B cell (primary cell): Measurements from ENCODE around the gene SFTPD.
"Not testable (repeated sequence)": the region's sequence is repeated elsewhere in the genome, so short reads cannot be mapped to it uniquely, and the experiment has no call there.

Source experiments
- CTCF ChIP-seq: fragments of 200-600 bp; IDR thresholded peaks from one replicate; pipeline ENCODE4 v1.8.0; 2022; ENCODE audit warnings: antibody characterized with exemption, mild to moderate bottlenecking
- EZH2 ChIP-seq: IDR thresholded peaks from 2 replicates; pipeline ENCODE4 v1.6.1; 2012; ENCODE audit warnings: borderline replicate concordance, low read depth, mild to moderate bottlenecking, moderate library complexity, low read length; ENCODE audit not compliant: insufficient read depth, poor library complexity, severe bottlenecking

- not testable (repeated sequence) for TF ChIP-seq CTCF, EZH2
These were observed 37.8 kb upstream of the SFTPD start for GRCh38 chr10:79986661-79987060.
